Measurements from ENCODE around the gene PDAP1.

The PDAP1 gene

GRCh38 chr7:99369767-99370391 lies 38.5 kb downstream of the PDAP1 start:
- Histone ChIP-seq H3K4me3 (ENCODE audit: low read length, poor library complexity, severe bottlenecking) (no peak overlapping the region), H3F3A (ENCODE audit: low read depth) (no peaks in the 10 kb centered on the region), H2AFZ (ENCODE audit: low read length) (no peak overlapping the region), H3K79me2 (ENCODE audit: insufficient read depth, low read length) (peaks cover 4% of the 10 kb centered on the region; the same call in 1 of the 2 replicates), H3K9me2 (replicated peaks; ENCODE audit: low read depth, low read length) (no peaks in the 10 kb centered on the region), H3K4me1 (ENCODE audit: insufficient read depth, low read length, poor library complexity, severe bottlenecking) (peaks cover 4% of the 10 kb centered on the region), H4K20me1 (ENCODE audit: insufficient read depth, low read length, poor library complexity, severe bottlenecking) (peaks cover 3% of the 10 kb centered on the region), H3K4me2 (ENCODE audit: low read depth, low read length, poor library complexity, severe bottlenecking) (no peak overlapping the region), H3K27me3 (ENCODE audit: insufficient read depth, low read length, poor library complexity, severe bottlenecking) (no peaks in the 10 kb centered on the region), H3K9me3 (ENCODE audit: insufficient read depth, low read depth, low read length) (no peaks in the 10 kb centered on the region), H3K9ac (ENCODE audit: low read depth, low read length, poor library complexity, severe bottlenecking) (no peak overlapping the region), H3K36me3 (ENCODE audit: insufficient read depth, low read length) (peaks cover 22% of the 10 kb centered on the region; the same call in 1 of the 2 replicates)
- TF ChIP-seq CTCF (conservative IDR thresholded peaks at IDR 0.05; ENCODE audit: low read length) (no peak), EZH2phosphoT487 (IDR thresholded peaks at IDR 0.05; ENCODE audit: borderline replicate concordance) (no peak)

- no peaks in the 10 kb centered on the region for H3K79me2 ChIP-seq (ENCODE audit: insufficient read depth, low read length)
- TF ChIP-seq CTCF (conservative IDR thresholded peaks at IDR 0.05; ENCODE audit: low read length) (no peak), EZH2phosphoT487 (IDR thresholded peaks at IDR 0.05; ENCODE audit: borderline replicate concordance) (no peak)
- H3K9ac ChIP-seq (ENCODE audit: low read depth, low read length, poor library complexity, severe bottlenecking): no peak overlapping the region
- H3K4me1 ChIP-seq (ENCODE audit: insufficient read depth, low read length, poor library complexity, severe bottlenecking): peaks cover 3% of the 10 kb centered on the region
- no peaks in the 10 kb centered on the region for H3K9me3 ChIP-seq (ENCODE audit: insufficient read depth, low read depth, low read length)
- H3K36me3 ChIP-seq (ENCODE audit: insufficient read depth, low read length): peaks cover 30% of the 10 kb centered on the region; the same call in 1 of the 2 replicates
- no peaks in the 10 kb centered on the region for H3K27me3 ChIP-seq (ENCODE audit: insufficient read depth, low read length, poor library complexity, severe bottlenecking)
- H3K4me2 ChIP-seq (ENCODE audit: low read depth, low read length, poor library complexity, severe bottlenecking): no peak overlapping the region
- H3F3A ChIP-seq (ENCODE audit: low read depth): no peaks in the 10 kb centered on the region
- H3K4me3 ChIP-seq (ENCODE audit: low read length, poor library complexity, severe bottlenecking): no peak overlapping the region
- H4K20me1 ChIP-seq (ENCODE audit: insufficient read depth, low read length, poor library complexity, severe bottlenecking): no peaks in the 10 kb centered on the region
- H3K9me2 ChIP-seq (replicated peaks; ENCODE audit: low read depth, low read length): no peaks in the 10 kb centered on the region
- no peak overlapping the region for H2AFZ ChIP-seq (ENCODE audit: low read length)
These were observed 39.5 kb downstream of the PDAP1 start for GRCh38 chr7:99368750-99369389.

GRCh38 chr7:99366646-99367045 lies 41.8 kb downstream of the PDAP1 start:
- no peak overlapping the region for H3K4me2 ChIP-seq (ENCODE audit: low read depth, low read length, poor library complexity, severe bottlenecking)
- no peaks in the 10 kb centered on the region for H3K27me3 ChIP-seq (ENCODE audit: insufficient read depth, low read length, poor library complexity, severe bottlenecking)
- H3K9ac ChIP-seq (ENCODE audit: low read depth, low read length, poor library complexity, severe bottlenecking): no peak overlapping the region
- no peaks in the 10 kb centered on the region for H3K79me2 ChIP-seq (ENCODE audit: insufficient read depth, low read length)
- no peaks in the 10 kb centered on the region for H4K20me1 ChIP-seq (ENCODE audit: insufficient read depth, low read length, poor library complexity, severe bottlenecking)
- TF ChIP-seq EZH2phosphoT487 (IDR thresholded peaks at IDR 0.05; ENCODE audit: borderline replicate concordance) (no peak), CTCF (conservative IDR thresholded peaks at IDR 0.05; ENCODE audit: low read length) (no peak)
- H3K9me2 ChIP-seq (replicated peaks; ENCODE audit: low read depth, low read length): no peaks in the 10 kb centered on the region
- H3K36me3 ChIP-seq (ENCODE audit: insufficient read depth, low read length): peaks cover 48% of the 10 kb centered on the region
- H3K9me3 ChIP-seq (ENCODE audit: insufficient read depth, low read depth, low read length): no peaks in the 10 kb centered on the region
- no peak overlapping the region for H2AFZ ChIP-seq (ENCODE audit: low read length)
- H3K4me1 ChIP-seq (ENCODE audit: insufficient read depth, low read length, poor library complexity, severe bottlenecking): no peaks in the 10 kb centered on the region
- H3K4me3 ChIP-seq (ENCODE audit: low read length, poor library complexity, severe bottlenecking): no peak overlapping the region
- H3F3A ChIP-seq (ENCODE audit: low read depth): no peaks in the 10 kb centered on the region

All from Loucy (cell line).